ENCODE measurements around the gene NEO1. TPM values are rescaled to one million over a fixed set of nuclear protein-coding genes. Genes with fewer than 3 reads are reported as not detected.

The NEO1 gene
- total RNA-seq, 1 experiment from 2014 or later: 12.4 TPM

DNA sequence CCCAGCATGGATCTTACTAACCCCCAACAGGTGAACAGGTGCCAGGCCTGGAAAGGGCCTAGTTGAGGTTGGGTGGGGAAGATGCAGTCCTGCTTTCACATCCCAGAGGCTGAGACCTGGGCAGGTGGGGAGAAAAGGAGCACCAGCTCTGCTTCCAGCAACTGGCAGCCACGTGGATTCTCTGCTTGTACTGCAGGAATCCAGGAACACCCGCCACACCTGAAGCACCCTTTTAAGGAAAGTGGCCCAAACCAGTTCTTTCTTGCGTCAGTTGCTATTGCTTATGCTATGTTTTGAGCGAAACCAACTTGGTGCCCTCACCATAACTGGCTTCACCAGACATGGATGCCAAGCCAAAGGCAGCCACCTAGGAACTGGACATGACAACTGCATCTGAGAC lies 28.1 kb upstream of the NEO1 start:
- H3K4me1 Mint-ChIP-seq (ENCODE audit: low read depth, unreplicated experiment): no peaks in the 10 kb centered on the region
- no peak for DNase-seq
- intact Hi-C loops (cut with micrococcal nuclease; ENCODE audit: unreplicated experiment): no loop called here
- no peaks in the 10 kb centered on the region for H3K36me3 Mint-ChIP-seq (ENCODE audit: insufficient read depth, unreplicated experiment)
- TF ChIP-seq, protein P1, sequence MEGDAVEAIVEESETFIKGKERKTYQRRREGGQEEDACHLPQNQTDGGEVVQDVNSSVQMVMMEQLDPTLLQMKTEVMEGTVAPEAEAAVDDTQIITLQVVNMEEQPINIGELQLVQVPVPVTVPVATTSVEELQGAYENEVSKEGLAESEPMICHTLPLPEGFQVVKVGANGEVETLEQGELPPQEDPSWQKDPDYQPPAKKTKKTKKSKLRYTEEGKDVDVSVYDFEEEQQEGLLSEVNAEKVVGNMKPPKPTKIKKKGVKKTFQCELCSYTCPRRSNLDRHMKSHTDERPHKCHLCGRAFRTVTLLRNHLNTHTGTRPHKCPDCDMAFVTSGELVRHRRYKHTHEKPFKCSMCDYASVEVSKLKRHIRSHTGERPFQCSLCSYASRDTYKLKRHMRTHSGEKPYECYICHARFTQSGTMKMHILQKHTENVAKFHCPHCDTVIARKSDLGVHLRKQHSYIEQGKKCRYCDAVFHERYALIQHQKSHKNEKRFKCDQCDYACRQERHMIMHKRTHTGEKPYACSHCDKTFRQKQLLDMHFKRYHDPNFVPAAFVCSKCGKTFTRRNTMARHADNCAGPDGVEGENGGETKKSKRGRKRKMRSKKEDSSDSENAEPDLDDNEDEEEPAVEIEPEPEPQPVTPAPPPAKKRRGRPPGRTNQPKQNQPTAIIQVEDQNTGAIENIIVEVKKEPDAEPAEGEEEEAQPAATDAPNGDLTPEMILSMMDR (IDR thresholded peaks at IDR 0.05; ENCODE audit: insufficient read depth in 1 of 2, low read depth in 1 of 2, low read length in 1 of 2, severe bottlenecking in 1 of 2, unreplicated experiment in 1 of 2): no peak
- peaks cover 20% of the 10 kb centered on the region for H3K27me3 Mint-ChIP-seq (ENCODE audit: insufficient read depth, unreplicated experiment)
- Histone ChIP-seq H3K27me3 (replicated peaks; ENCODE audit: control insufficient read depth, insufficient read depth, low read length) (no peaks in the 10 kb centered on the region), H3K4me3 (ENCODE audit: low read depth, low read length) (no peak overlapping the region), H3K36me3 (ENCODE audit: control insufficient read depth, insufficient read depth, low read length) (no peaks in the 10 kb centered on the region), H3K9me3 (no peaks in the 10 kb centered on the region), H3K4me1 (no peaks in the 10 kb centered on the region)
- CTCF ChIA-PET: no interaction called here
- no peak overlapping the region for H3K27ac Mint-ChIP-seq (ENCODE audit: unreplicated experiment)
- no peaks in the 10 kb centered on the region for H3K9me3 Mint-ChIP-seq (ENCODE audit: unreplicated experiment)
- POLR2A ChIA-PET: no interaction called here
- H3K4me3 Mint-ChIP-seq (ENCODE audit: unreplicated experiment): no peak overlapping the region
- BruUV-seq (replicated peaks): no TSS peak

DNA sequence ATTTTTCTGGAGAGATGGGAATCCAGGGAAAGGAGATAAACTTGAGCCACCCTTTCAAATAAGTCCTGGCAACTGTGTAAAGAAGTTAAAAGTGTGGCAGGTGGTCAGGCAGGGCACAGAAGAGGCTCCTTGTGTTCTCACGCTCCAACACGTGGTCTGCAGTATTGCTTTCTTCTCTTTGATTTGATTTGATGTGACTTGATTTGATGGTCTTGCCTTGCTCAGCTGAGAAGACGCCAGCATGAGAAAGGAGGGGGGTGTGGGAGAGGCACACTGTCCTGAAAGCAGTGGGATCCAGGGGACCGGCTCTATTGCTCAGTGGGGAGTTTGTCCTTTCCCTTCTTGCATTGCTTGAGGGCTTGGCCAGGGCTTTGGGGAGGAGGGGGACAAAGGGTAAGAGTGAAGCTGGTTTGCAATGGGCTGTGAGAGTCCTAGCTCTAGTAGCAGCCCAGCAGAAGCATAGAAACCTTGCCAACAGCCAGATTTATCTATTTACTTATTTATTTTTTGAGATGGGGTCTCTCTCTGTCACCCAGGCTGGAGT lies 25.7 kb upstream of the NEO1 start:
- CTCF ChIA-PET: no interaction called here
- no peak overlapping the region for H3K4me3 Mint-ChIP-seq (ENCODE audit: unreplicated experiment)
- intact Hi-C loops (cut with micrococcal nuclease; ENCODE audit: unreplicated experiment): no loop called here

DNA sequence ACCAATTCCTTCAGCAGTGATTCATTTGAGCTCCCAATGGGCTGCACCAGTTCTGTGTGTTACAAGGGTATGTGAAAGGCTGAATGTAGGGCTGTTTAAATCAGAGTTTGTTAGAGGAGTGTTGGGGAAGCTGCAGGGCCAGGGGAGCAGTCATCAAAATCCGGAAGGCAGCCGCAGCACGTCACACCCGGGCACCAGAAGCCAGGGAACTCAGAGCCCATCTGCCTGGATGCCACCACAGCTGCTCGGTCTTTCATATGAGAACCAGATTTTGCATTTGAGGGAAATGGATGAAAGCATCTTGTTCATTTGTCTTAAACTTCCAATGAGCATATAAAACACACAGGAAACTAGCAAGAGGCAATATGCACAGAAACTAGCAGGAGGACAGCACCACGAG lies 24.2 kb upstream of the NEO1 start:
- BruUV-seq (replicated peaks): no TSS peak
- DNase-seq: no peak

More for the DNA sequence above, 25.7 kb upstream of the NEO1 start:
- no peak for DNase-seq
- no peaks in the 10 kb centered on the region for H3K9me3 Mint-ChIP-seq (ENCODE audit: unreplicated experiment)
- no peak overlapping the region for H3K27ac Mint-ChIP-seq (ENCODE audit: unreplicated experiment)
- no TSS peak for BruUV-seq (replicated peaks)
- Histone ChIP-seq H3K36me3 (ENCODE audit: control insufficient read depth, insufficient read depth, low read length) (no peaks in the 10 kb centered on the region), H3K27me3 (replicated peaks; ENCODE audit: control insufficient read depth, insufficient read depth, low read length) (no peaks in the 10 kb centered on the region), H3K4me1 (no peaks in the 10 kb centered on the region), H3K9me3 (no peaks in the 10 kb centered on the region), H3K4me3 (ENCODE audit: low read depth, low read length) (no peak overlapping the region)
- TF ChIP-seq, protein P1 (IDR thresholded peaks at IDR 0.05; ENCODE audit: insufficient read depth in 1 of 2, low read depth in 1 of 2, low read length in 1 of 2, severe bottlenecking in 1 of 2, unreplicated experiment in 1 of 2): no peak
- H3K27me3 Mint-ChIP-seq (ENCODE audit: insufficient read depth, unreplicated experiment): peaks cover 23% of the 10 kb centered on the region
- H3K36me3 Mint-ChIP-seq (ENCODE audit: insufficient read depth, unreplicated experiment): no peaks in the 10 kb centered on the region
- no peaks in the 10 kb centered on the region for H3K4me1 Mint-ChIP-seq (ENCODE audit: low read depth, unreplicated experiment)
- POLR2A ChIA-PET: no interaction called here

More for the DNA sequence above, 24.2 kb upstream of the NEO1 start:
- intact Hi-C loops (cut with micrococcal nuclease; ENCODE audit: unreplicated experiment): no loop called here
- no peak overlapping the region for H3K4me3 ChIP-seq (ENCODE audit: low read depth, low read length)
- no peaks in the 10 kb centered on the region for H3K36me3 ChIP-seq (ENCODE audit: control insufficient read depth, insufficient read depth, low read length)
- H3K4me1 ChIP-seq: no peaks in the 10 kb centered on the region
- H3K9me3 ChIP-seq: no peaks in the 10 kb centered on the region
- H3K36me3 Mint-ChIP-seq (ENCODE audit: insufficient read depth, unreplicated experiment): no peaks in the 10 kb centered on the region
- H3K4me3 Mint-ChIP-seq (ENCODE audit: unreplicated experiment): no peak overlapping the region
- no peaks in the 10 kb centered on the region for H3K9me3 Mint-ChIP-seq (ENCODE audit: unreplicated experiment)
- no peaks in the 10 kb centered on the region for H3K27me3 ChIP-seq (replicated peaks; ENCODE audit: control insufficient read depth, insufficient read depth, low read length)
- POLR2A ChIA-PET: no interaction called here
- H3K27me3 Mint-ChIP-seq (ENCODE audit: insufficient read depth, unreplicated experiment): peaks cover 17% of the 10 kb centered on the region
- no peaks in the 10 kb centered on the region for H3K4me1 Mint-ChIP-seq (ENCODE audit: low read depth, unreplicated experiment)
- no peak overlapping the region for H3K27ac Mint-ChIP-seq (ENCODE audit: unreplicated experiment)
- TF ChIP-seq, protein P1 (IDR thresholded peaks at IDR 0.05; ENCODE audit: insufficient read depth in 1 of 2, low read depth in 1 of 2, low read length in 1 of 2, severe bottlenecking in 1 of 2, unreplicated experiment in 1 of 2): no peak
- CTCF ChIA-PET: no interaction called here
